Activated T-cell treated with anti-CD3 and anti-CD28 coated beads, Interleukin-2, amount 50 U/mL, for 1 hour (primary cell): ENCODE measurements around the gene MST1R.
A peak's percentile ranks its signal among the peaks of the same experiment; 100 is the strongest.
"Not testable (repeated sequence)": the region's sequence is repeated elsewhere in the genome, so short reads cannot be mapped to it uniquely, and the experiment has no call there.

Experiments
- DNase-seq: peaks from one replicate; pipeline ENCODE4 v3.0.0-alpha.2; 2020

Gene MST1R

GRCh38 chr3:49911124-49911420 lies 7.4 kb upstream of the MST1R start:
- no peak for DNase-seq

GRCh38 chr3:49910409-49911123 lies 6.9 kb upstream of the MST1R start:
- DNase-seq, result no peak

- DNase-seq, result no peak
Measured at GRCh38 chr3:49908373-49909199, 4.9 kb upstream of the MST1R start.

GRCh38 chr3:49906073-49906743 lies 2.5 kb upstream of the MST1R start:
- peak; percentile 61 for DNase-seq

GRCh38 chr3:49904448-49904847 lies 775 bp upstream of the MST1R start:
- DNase-seq, result not testable (repeated sequence)

- DNase-seq, result no peak
Measured at GRCh38 chr3:49902511-49903345, 945 bp downstream of the MST1R start.

GRCh38 chr3:49901366-49902339 lies 2.0 kb downstream of the MST1R start:
- DNase-seq, result no peak

- DNase-seq, result no peak
Measured at GRCh38 chr3:49900491-49901153, 3.1 kb downstream of the MST1R start.

GRCh38 chr3:49899815-49900214 lies 3.9 kb downstream of the MST1R start:
- no peak for DNase-seq

GRCh38 chr3:49898991-49899390 lies 4.7 kb downstream of the MST1R start:
- DNase-seq, result no peak

GRCh38 chr3:49896345-49896744 lies 7.3 kb downstream of the MST1R start:
- no peak for DNase-seq

GRCh38 chr3:49895791-49896190 lies 7.9 kb downstream of the MST1R start:
- DNase-seq, result no peak

GRCh38 chr3:49889296-49889695 lies 14.4 kb downstream of the MST1R start:
- no peak for DNase-seq

GRCh38 chr3:49886922-49887265 lies 16.8 kb downstream of the MST1R start:
- DNase-seq, result no peak

GRCh38 chr3:49883998-49884397 lies 19.7 kb downstream of the MST1R start:
- no peak for DNase-seq

GRCh38 chr3:49882166-49882565 lies 21.5 kb downstream of the MST1R start:
- DNase-seq, result no peak

GRCh38 chr3:49880581-49881315 lies 22.9 kb downstream of the MST1R start:
- no peak for DNase-seq

GRCh38 chr3:49879721-49880120 lies 24.0 kb downstream of the MST1R start:
- DNase-seq, result no peak

GRCh38 chr3:49878686-49879085 lies 25.0 kb downstream of the MST1R start:
- no peak for DNase-seq

- DNase-seq, result no peak
Measured at GRCh38 chr3:49877716-49878115, 26.0 kb downstream of the MST1R start.

- no peak for DNase-seq
Measured at GRCh38 chr3:49876567-49876966, 27.1 kb downstream of the MST1R start.
